Activated CD4-positive, alpha-beta T cell treated with anti-CD3 and anti-CD28 coated beads, Interleukin-10, Interleukin-2, amounts not matched to agents 100 ng/mL and 50 ng/mL, durations not matched to agents 16 hours and 8 hours (primary cell): ENCODE measurements around the gene GLIS2.

Source experiments
- DNase-seq: peaks from one replicate; pipeline ENCODE4 v3.0.0-alpha.2; 2020

GLIS2 gene

GRCh38 chr16:4385789-4386450, 70.1 kb downstream of the GLIS2 start:
- no peak for DNase-seq

GRCh38 chr16:4386451-4386805, 70.6 kb downstream of the GLIS2 start:
- DNase-seq: no peak

GRCh38 chr16:4386951-4387565, 71.2 kb downstream of the GLIS2 start:
- no peak for DNase-seq

DNA sequence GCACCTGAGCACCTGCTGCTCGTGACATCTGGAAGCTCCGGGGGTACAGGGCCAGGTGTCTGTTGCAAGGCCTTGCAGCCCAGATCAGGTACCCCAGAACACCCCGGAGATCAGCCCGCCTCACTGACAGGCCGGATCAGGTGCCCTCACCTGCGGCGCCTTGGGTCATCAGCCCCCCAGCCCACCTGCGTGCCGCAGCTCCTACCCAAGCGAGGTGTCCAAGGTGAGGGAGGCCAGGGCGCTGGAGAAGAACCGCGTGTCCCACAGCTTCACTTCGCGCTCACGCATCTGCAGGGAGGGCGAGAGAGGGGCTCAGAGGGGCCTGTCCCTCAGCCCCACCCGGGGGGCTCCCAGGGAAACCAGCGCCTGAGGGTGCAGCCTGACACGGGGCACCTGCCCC, 71.9 kb downstream of the GLIS2 start:
- DNase-seq: no peak

GRCh38 chr16:4388271-4389021, 72.6 kb downstream of the GLIS2 start:
- DNase-seq: no peak
